IMR-90 (cell line): ENCODE measurements around the gene BEX3.

Source experiments
- CTCF ChIP-seq: conservative IDR thresholded peaks from 2 replicates; pipeline ENCODE4 v1.5.1; 2012; ENCODE audit warnings: mild to moderate bottlenecking, low read depth, low read length, improper control_type of control experiment
- MXI1 ChIP-seq: IDR thresholded peaks from 2 replicates; pipeline ENCODE4 v1.6.1; 2012; ENCODE audit warnings: low read depth, mild to moderate bottlenecking, low read length, moderate library complexity, borderline replicate concordance
- NFE2L2 ChIP-seq: fragments of 150-350 bp; IDR thresholded peaks from 2 replicates; pipeline ENCODE4 v1.6.1; 2016; ENCODE audit warnings: low read depth, mild to moderate bottlenecking, low read length
- RAD21 ChIP-seq: IDR thresholded peaks from 2 replicates; pipeline ENCODE4 v1.6.1; 2012; ENCODE audit warnings: low read length, improper control_type of control experiment

GRCh38 chrX:103423955-103424638 is 47.8 kb downstream of the BEX3 start:
- TF ChIP-seq CTCF = no peak
- TF ChIP-seq NFE2L2 = no peak
- no peak for TF ChIP-seq MXI1
- no peak for TF ChIP-seq RAD21
